ENCODE data around the gene PHAF1.
A peak's percentile ranks its signal among the peaks of the same experiment; 100 is the strongest.

The PHAF1 gene

DNA sequence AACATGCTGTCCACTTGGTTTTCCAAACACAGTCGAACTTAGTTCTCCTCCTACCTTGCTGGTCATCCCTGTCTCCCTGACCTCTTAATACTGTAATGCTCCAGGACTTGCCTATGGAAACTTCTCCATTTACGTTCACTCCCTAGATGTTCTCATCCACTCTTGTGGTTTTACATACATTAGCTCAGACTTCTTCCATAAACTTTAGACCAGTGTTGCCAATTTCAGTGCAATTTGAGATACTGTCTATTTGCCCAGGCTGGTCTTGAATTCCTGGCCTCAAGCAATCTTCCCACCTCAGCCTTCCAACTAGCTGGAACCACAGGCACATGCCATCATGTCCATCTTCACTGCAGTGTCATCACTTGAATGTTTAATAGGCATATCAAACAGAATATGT is 72.5 kb downstream of the PHAF1 start:
- no peak for DNase-seq (ENCODE audit: low read depth)

GRCh38 chr16:67183284-67183626 is 73.5 kb downstream of the PHAF1 start:
- no peak for DNase-seq (ENCODE audit: low read depth)

GRCh38 chr16:67183627-67184452 is 74.1 kb downstream of the PHAF1 start, which contains the start of gene MATCAP1:
MATCAP1 (minus strand) TSS chr16:67183963; CDS start chr16:67180610, 3,353 bp downstream.
- DNase-seq (ENCODE audit: low read depth): peak; percentile 85

DNA sequence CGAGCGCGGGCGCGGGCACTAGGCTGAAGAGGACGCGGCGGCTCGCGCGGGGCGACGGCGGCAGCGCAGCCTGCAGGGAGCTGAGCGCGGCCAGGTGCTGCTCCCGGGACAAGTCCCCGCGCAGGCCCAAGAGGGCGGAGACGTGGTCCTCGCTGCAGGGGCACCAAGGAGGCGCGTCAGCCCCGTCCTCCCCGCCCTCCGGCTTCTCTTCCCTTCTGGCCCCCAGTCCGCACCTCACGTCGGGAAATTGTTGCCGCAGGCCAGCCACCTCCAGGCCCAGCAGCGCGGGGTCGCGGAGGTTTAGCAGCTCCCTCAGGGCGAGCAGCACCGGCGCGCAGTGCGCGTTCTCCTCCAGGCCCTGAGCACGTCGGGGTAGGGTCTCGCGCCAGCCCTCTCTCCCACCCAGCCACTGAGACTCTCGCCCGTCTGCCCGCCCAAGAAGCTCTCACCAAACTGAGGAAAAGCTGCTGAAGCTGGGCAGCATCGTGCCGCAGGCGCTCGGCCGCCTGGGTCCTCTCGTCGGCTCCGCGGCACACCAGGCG is 74.8 kb downstream of the PHAF1 start:
- DNase-seq (ENCODE audit: low read depth): no peak

DNA sequence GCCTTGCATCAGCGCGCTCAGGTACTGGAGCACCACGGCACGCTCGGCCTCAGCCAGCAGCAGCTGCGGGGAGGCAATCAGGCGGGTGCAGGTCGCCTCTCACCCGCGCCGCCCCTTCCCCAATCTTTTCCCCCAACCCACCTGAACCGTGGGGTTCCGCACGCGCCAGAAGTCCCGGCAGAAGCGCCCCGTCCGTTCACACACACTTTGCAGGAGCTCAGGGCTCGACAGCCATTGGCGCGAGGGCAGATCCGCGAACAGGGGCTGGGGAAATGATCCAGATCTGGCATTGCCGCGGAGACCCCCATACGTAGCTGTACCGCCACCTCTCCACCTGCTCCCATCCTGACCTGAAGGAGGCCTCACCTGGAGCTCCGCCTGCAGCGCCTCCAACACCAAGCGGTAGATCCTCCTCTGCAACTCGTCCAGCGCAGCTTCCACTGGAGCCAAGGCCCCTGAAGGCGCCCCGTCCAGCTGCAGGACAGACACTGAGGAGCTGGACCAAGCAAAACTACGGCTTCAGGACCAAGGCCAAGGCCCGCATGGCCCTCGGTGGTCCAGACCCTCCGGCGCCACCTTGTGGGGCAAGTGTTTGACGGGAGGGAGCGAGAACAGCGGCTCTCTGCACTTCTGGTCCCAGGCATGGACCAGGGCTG is 75.4 kb downstream of the PHAF1 start:
- peak; percentile 39 for DNase-seq (ENCODE audit: low read depth)

- DNase-seq (ENCODE audit: low read depth): no peak
These were observed 76.0 kb downstream of the PHAF1 start for GRCh38 chr16:67185651-67186134.

- DNase-seq (ENCODE audit: low read depth): no peak
These were observed 76.8 kb downstream of the PHAF1 start for GRCh38 chr16:67186550-67186950.

DNA sequence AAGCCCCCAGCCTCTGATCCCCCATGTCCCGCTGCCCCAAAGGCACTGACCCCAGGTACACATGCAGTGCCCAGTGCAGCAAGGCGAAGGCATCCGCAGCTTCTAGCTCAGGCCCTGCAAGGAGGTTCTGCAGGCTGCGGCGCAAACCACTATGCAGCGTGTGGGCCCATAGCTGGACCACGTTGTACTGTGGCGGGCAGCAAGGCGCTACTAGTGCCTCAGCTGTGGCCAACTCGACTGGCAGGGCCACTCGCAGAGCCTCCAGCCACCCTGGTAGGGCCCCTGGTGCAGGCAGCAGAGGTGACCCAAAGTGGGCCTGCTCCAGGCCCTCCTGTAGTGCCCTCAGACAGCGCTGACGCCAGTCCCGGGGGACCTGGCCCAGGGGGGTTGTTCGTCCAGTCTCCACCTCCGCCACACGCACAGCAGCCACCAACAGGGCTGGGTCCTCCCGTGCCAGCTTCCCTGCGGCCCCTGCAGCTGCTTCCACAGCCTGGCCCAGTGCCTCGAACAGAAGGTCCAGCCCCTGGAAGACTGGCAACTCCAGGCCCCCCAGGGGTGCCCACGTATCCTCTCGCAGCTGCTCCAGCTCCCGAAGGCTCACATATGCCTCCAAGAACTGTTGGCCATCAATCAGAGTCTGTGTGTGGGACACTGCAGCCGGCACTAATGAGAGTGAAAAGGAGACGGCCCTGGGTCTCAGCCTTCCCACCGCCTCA is 77.6 kb downstream of the PHAF1 start:
- no peak for DNase-seq (ENCODE audit: low read depth)

DNA sequence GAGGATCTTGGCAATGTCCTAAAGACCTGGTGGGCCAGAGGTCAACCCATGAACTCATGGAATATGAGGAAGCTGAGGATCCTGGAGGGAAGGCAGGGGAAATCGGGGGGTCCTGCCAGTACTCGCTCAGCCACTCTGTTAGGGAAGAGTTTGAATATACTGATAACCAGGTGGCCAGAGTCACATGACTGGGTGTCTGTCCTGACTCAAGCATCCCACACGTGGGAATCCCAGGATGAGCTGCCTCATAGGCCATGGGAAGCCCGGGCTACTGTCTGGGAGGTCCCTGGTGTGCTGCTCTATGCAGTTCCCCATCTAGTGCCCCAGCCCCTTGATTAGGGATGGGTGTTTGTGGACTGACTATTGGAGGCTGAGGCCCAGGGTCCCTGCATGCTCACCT is 78.6 kb downstream of the PHAF1 start:
- no peak for DNase-seq (ENCODE audit: low read depth)

- no peak for DNase-seq (ENCODE audit: low read depth)
These were observed 79.1 kb downstream of the PHAF1 start for GRCh38 chr16:67188798-67189197.

- DNase-seq (ENCODE audit: low read depth): no peak
These were observed 80.3 kb downstream of the PHAF1 start, which contains the start of gene EXOC3L1 for GRCh38 chr16:67190041-67190440. EXOC3L1 (minus strand) TSS chr16:67190136; CDS start chr16:67189676, 460 bp downstream.

GRCh38 chr16:67190448-67191399 is 81.0 kb downstream of the PHAF1 start:
- DNase-seq (ENCODE audit: low read depth): no peak

- no peak for DNase-seq (ENCODE audit: low read depth)
These were observed 81.8 kb downstream of the PHAF1 start for GRCh38 chr16:67191411-67191994.

DNA sequence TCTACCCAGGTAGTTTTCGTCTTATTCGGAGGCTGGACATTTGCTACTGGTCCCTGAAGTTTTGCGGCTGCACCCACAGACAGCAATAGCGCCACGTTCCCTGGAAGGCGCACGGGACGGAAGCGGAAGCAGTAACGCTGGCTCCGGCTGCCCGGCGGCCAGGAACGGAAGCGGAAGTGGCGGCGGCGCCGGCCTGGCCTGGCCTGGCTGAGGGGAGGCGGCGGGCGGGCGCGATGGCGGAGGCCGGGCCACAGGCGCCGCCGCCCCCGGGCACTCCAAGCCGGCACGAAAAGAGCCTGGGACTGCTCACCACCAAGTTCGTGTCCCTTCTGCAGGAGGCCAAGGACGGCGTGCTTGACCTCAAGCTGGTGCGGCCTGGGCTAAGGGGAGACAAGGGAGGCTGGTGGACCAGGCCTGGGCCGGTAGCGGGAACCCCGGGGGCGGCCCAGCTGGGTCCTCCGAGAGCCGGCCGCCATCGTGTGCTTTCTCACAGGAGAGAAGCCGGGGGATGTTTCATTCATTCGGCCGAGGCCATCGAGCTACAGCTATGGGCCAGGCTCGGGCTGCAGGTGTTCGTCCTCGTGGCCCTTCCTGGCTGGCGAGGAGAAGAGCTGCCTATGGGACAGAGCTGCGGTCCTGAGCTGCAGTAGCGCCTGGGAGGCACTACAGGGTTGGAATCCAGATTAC is 82.4 kb downstream of the PHAF1 start, which contains the start of gene E2F4:
Gene E2F4, plus strand, starts transcription at position 161 of the 687 bp plus-strand sequence. Its CDS starts 73 bp downstream, at position 234.
- DNase-seq (ENCODE audit: low read depth): peak; percentile 42

- DNase-seq (ENCODE audit: low read depth): no peak
These were observed 83.1 kb downstream of the PHAF1 start for GRCh38 chr16:67192781-67193361.

GRCh38 chr16:67193536-67193935 is 83.8 kb downstream of the PHAF1 start:
- no peak for DNase-seq (ENCODE audit: low read depth)

DNA sequence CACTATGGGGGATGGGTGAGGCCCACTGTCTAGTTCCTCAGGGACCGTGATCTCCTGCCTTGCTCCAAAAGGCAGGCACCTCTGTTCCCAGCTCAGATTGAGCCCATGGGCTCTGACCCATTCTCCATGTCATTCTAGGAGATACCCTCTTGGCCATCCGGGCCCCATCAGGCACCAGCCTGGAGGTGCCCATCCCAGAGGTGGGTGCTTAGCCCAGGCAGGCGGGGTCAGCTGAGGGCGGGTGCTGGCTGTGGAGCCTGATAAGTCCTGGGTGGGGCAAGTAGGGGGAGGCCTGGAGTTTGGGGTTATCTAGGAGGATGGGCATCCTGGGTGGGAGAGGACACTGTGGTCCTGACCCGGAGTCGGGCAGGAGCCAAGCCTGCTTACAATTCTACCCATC is 84.5 kb downstream of the PHAF1 start:
- no peak for DNase-seq (ENCODE audit: low read depth)

GRCh38 chr16:67195676-67196075 is 85.9 kb downstream of the PHAF1 start:
- DNase-seq (ENCODE audit: low read depth): no peak

DNA sequence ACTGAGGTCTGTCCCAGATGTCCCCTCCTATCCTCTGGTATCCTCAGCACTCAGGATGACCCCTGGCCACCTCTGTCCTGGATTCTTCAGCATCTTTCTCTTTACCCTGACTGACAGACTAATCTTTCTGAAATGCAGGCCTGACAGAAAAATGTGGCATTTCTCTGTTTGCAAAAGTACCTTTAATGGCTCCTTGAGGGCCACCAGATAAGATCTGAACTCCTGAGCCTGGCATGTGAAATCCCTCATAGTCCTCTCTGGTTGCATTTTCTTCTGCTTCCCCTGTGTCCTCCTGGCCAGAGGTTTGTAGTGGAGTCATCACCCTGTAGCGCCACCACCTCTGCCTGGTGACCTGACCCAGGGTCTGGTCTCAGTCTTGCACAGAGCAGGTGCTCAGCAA is 87.1 kb downstream of the PHAF1 start:
- DNase-seq (ENCODE audit: low read depth): no peak

DNA sequence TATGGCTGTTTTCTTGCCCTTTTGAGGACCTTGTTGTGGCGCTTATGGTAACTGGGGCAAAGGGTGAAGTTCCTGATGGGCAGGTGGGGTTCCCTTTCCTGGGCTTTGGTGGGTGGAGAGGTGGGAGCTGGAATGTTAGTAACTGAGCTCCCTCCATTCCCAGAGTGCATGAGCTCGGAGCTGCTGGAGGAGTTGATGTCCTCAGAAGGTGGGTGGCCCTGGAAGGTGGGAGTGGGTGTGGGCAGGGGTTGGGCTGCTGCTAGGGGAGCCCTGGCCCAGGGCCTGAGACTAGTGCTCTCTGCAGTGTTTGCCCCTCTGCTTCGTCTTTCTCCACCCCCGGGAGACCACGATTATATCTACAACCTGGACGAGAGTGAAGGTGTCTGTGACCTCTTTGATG is 88.0 kb downstream of the PHAF1 start:
- no peak for DNase-seq (ENCODE audit: low read depth)

Data from GM04503 (cell line).